K562 (cell line): Measurements from ENCODE around the gene TTBK2. TPM values are rescaled to one million over a fixed set of nuclear protein-coding genes. Genes with fewer than 3 reads are reported as not detected.

Source experiments
- ATAC-seq: fragments of 200-7000 bp; cut with Tn5 transposase; 3 replicates; pipeline ENCODE4 v1.9.1; 2020; ENCODE audit warnings: moderate library complexity
- BruUV-seq: library from RNA; stranded (reverse); fragments of 400-500 nt; replicated peaks from 2 replicates; lab custom pipeline; 2021; lab: Mats Ljungman, UMichigan
- CTCF ChIA-PET: fragments of 300-600 bp; formaldehyde crosslinking; extraction: SDS; loops from one replicate; lab custom pipeline; 2021; ENCODE audit warnings: low intra/inter-chr PET ratio; lab: Yijun Ruan, JAX
- POLR2A ChIA-PET: fragments of 300-600, 350-650 bp; sonication (Branson Sonifier 250); formaldehyde crosslinking; extraction: SDS; loops from one replicate; lab custom pipeline; 2021; ENCODE audit warnings: antibody characterized with exemption, inconsistent platforms; lab: Yijun Ruan, JAX
- DNase-seq, 4 experiments: peaks; one replicate each; pipeline versions ENCODE4 v3.0.0 to v3.0.0-alpha.2; 2011 to 2018; ENCODE audit warnings: low spot score in 3 of 4, mixed read lengths in 3 of 4; ENCODE audit errors: extremely low read depth in 1 of 4
- FAIRE-seq: peaks from 2 replicates; lab custom pipeline; 2011; peaks lifted over from hg19 to GRCh38; lab: Jason Lieb, UNC
- H2AFZ ChIP-seq: 2 replicates; pipeline ENCODE4 v1.6.0; 2011; ENCODE audit warnings: low read depth, low read length, control low read depth, inconsistent platforms
- H3K27ac ChIP-seq: fragments of 200-600 bp; 3 replicates; pipeline ENCODE4 v1.8.0; 2011; ENCODE audit warnings: low read depth, mild to moderate bottlenecking, control low read depth, inconsistent platforms, low read length, moderate library complexity, mixed read lengths; ENCODE audit errors: extremely low read depth
- H3K27me3 ChIP-seq, 2 experiments: fragments of 300-600 bp in 1 of 2; 2 replicates in 1 of 2; 3 replicates in 1 of 2; pipeline versions ENCODE4 v1.6.0 to v1.8.0; 2011; ENCODE audit warnings: inconsistent platforms in 2 of 2, low read length in 2 of 2, mild to moderate bottlenecking in 1 of 2, mixed read lengths in 1 of 2, moderate library complexity in 1 of 2; ENCODE audit not compliant: control insufficient read depth in 2 of 2, insufficient read depth in 2 of 2
- H3K36me3 ChIP-seq: fragments of 300-600 bp; 3 replicates; pipeline ENCODE4 v1.8.0; 2011; ENCODE audit warnings: mild to moderate bottlenecking, low read length, inconsistent platforms; ENCODE audit not compliant: control insufficient read depth, insufficient read depth
- H3K4me1 ChIP-seq, 2 experiments: fragments of 200-600 bp in 1 of 2; replicated peaks in 1 of 2; 2 replicates in 1 of 2; 3 replicates in 1 of 2; pipeline versions ENCODE4 v1.5.1 to v1.8.0; 2011; ENCODE audit warnings: inconsistent platforms in 2 of 2, low read length in 2 of 2, mild to moderate bottlenecking in 1 of 2, mixed read lengths in 1 of 2, moderate library complexity in 1 of 2; ENCODE audit not compliant: control insufficient read depth in 2 of 2, insufficient read depth in 2 of 2
- H3K4me2 ChIP-seq: 2 replicates; pipeline ENCODE4 v1.6.1; 2011; ENCODE audit warnings: low read length, control low read depth, inconsistent platforms, mixed read lengths; ENCODE audit not compliant: insufficient read depth
- H3K4me3 ChIP-seq: fragments of 200-600 bp; sonication (generic), shearing (Covaris generic); 2 replicates; pipeline ENCODE4 v1.5.1; 2016; ENCODE audit warnings: control low read depth, inconsistent platforms
- H3K79me2 ChIP-seq: fragments of 200-600 bp; 3 replicates; pipeline ENCODE4 v1.8.0; 2011; ENCODE audit warnings: low read length, inconsistent platforms; ENCODE audit not compliant: control insufficient read depth, insufficient read depth
- H3K9ac ChIP-seq, 2 experiments: 2 replicates each; pipeline versions ENCODE4 v1.6.0 to v1.6.1; 2011; ENCODE audit warnings: low read depth in 2 of 2, low read length in 2 of 2, control low read depth in 1 of 2, inconsistent platforms in 1 of 2, mild to moderate bottlenecking in 1 of 2, mixed read lengths in 1 of 2; ENCODE audit not compliant: insufficient read depth in 1 of 2
- H3K9me1 ChIP-seq: one replicate; pipeline ENCODE4 v1.6.0; 2011; ENCODE audit warnings: inconsistent platforms, mild to moderate bottlenecking, low read length, moderate library complexity; ENCODE audit not compliant: control insufficient read depth, insufficient read depth
- H3K9me3 ChIP-seq: replicated peaks from 2 replicates; pipeline ENCODE4 v1.5.1; 2011; ENCODE audit warnings: low read depth, low read length, inconsistent platforms; ENCODE audit not compliant: control insufficient read depth, insufficient read depth
- H4K20me1 ChIP-seq: replicated peaks from 2 replicates; pipeline ENCODE4 v1.6.1; 2011; ENCODE audit warnings: low read length, inconsistent platforms, mixed read lengths; ENCODE audit not compliant: control insufficient read depth, insufficient read depth
- WGBS: fragments of 100-300 bp; shearing (Covaris generic); methylation state at CpG from one replicate; pipeline ENCODE4 v1.1.6; 2016; ENCODE audit warnings: low coverage, mixed read lengths; ENCODE audit not compliant: insufficient coverage; ENCODE audit errors: missing lambda C conversion rate; 5-methylcytosine and 5-hydroxymethylcytosine counted together
- in situ Hi-C: fragments of 300-500 bp; cut with MboI; formaldehyde crosslinking; loops from 4 replicates; pipeline ENCODE4 v1.15.0; 2018; ENCODE audit warnings: inconsistent platforms, mixed read lengths
- intact Hi-C: fragments of 100-400 bp; cut with micrococcal nuclease; formaldehyde crosslinking; loops from 2 replicates; pipeline ENCODE4 v1.14.2; 2022
- polyA plus RNA-seq, 8 experiments: library from polyadenylated mRNA; depleted of rRNA in 4 of 8; stranded (reverse) in 5 of 8; unstranded in 3 of 8; fragments of >200 nt; fragmentation: Nextera tagmentation in 2 of 8; fragmentation: Illumina TruSeq in 1 of 8; extraction: Ambion mirVana in 2 of 8; extraction: Trizol in 1 of 8; gene quantifications; 2 replicates each; pipeline versions ENCODE4 v1.2.1 to v1.2.3, GENCODE V29; 2011 to 2014; ENCODE audit warnings: inconsistent platforms in 1 of 8, missing spikeins in 1 of 8
- total RNA-seq, 7 experiments: library from RNA; depleted of rRNA in 6 of 7; stranded (reverse); fragments of >200 nt in 6 of 7; fragmentation: Illumina TruSeq in 2 of 7; extraction: Trizol in 2 of 7; gene quantifications; 2 replicates each; pipeline versions ENCODE4 v1.2.1 to v1.2.3, GENCODE V29; 2011 to 2021; ENCODE audit warnings: low replicate concordance in 1 of 7
- TF ChIP-seq, protein P1 (sequence below): fragments of 450-650 bp; IDR thresholded peaks from 2 replicates; pipeline ENCODE4 v1.6.1; 2016
- TF ChIP-seq, protein P2 (sequence below): fragments of 450-650 bp; IDR thresholded peaks from 2 replicates; pipeline ENCODE4 v1.6.1; 2017; ENCODE audit warnings: antibody characterized with exemption

TTBK2 gene
- total and polyA plus RNA-seq, 9 of the 15 experiments (the other 6 are each of a cell fraction or from before 2014, with no cell fraction given) = 0.89 to 8.0 (median 4.8) TPM

- Histone ChIP-seq H3K4me2 (no peak overlapping the region), H3K9me3 (no peaks in the 10 kb centered on the region), H3K27ac (no peak overlapping the region), H3K4me3 (no peak overlapping the region), H3K4me1 (no peaks in the 10 kb centered on the region), H3K9ac (no peak overlapping the region; a peak in 1 of 4 replicates), H4K20me1 (no peaks in the 10 kb centered on the region), H3K9me1 (peaks cover 3% of the 10 kb centered on the region), H3K36me3 (peaks cover 40% of the 10 kb centered on the region; the same call in 2 of the 3 replicates), H3K79me2 (no peaks in the 10 kb centered on the region), H3K27me3 (no peaks in the 10 kb centered on the region), H2AFZ (no peak overlapping the region)
- no TSS peak for BruUV-seq
- ChIA-PET POLR2A (interaction anchor here (0.5 to 1.6 kb wide), 6 partner anchors 9 to 499 kb away, joined by 3 to 4 read pairs (median 3); no protein-coding TSS in a partner anchor), CTCF (no interaction called here)
- DNase-seq (no peak), FAIRE-seq (no peak), ATAC-seq (no peak)
- TF ChIP-seq, protein P1, sequence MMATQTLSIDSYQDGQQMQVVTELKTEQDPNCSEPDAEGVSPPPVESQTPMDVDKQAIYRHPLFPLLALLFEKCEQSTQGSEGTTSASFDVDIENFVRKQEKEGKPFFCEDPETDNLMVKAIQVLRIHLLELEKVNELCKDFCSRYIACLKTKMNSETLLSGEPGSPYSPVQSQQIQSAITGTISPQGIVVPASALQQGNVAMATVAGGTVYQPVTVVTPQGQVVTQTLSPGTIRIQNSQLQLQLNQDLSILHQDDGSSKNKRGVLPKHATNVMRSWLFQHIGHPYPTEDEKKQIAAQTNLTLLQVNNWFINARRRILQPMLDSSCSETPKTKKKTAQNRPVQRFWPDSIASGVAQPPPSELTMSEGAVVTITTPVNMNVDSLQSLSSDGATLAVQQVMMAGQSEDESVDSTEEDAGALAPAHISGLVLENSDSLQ = peak; percentile 55
- TF ChIP-seq, protein P2, sequence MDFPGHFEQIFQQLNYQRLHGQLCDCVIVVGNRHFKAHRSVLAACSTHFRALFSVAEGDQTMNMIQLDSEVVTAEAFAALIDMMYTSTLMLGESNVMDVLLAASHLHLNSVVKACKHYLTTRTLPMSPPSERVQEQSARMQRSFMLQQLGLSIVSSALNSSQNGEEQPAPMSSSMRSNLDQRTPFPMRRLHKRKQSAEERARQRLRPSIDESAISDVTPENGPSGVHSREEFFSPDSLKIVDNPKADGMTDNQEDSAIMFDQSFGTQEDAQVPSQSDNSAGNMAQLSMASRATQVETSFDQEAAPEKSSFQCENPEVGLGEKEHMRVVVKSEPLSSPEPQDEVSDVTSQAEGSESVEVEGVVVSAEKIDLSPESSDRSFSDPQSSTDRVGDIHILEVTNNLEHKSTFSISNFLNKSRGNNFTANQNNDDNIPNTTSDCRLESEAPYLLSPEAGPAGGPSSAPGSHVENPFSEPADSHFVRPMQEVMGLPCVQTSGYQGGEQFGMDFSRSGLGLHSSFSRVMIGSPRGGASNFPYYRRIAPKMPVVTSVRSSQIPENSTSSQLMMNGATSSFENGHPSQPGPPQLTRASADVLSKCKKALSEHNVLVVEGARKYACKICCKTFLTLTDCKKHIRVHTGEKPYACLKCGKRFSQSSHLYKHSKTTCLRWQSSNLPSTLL = no peak
- intact Hi-C loops (no loop called here), in situ Hi-C loops (no loop called here)
- 52% methylated on average over 3 of the region's 3 CpGs for WGBS
These were observed 200.5 kb downstream of the TTBK2 start for GRCh38 chr15:42720071-42720470.
